GM19395 (cell line): Measurements from ENCODE around the gene RGS19.

Experiments
- ATAC-seq: cut with Tn5 transposase; IDR thresholded peaks from one replicate; pipeline ENCODE4 v1.9.1; 2021; ENCODE audit warnings: mild to moderate bottlenecking, moderate library complexity; ENCODE audit not compliant: unreplicated experiment

Gene RGS19

GRCh38 chr20:64037498-64038213 lies 41.7 kb downstream of the RGS19 start:
- ATAC-seq, result no peak

GRCh38 chr20:64037199-64037497 lies 42.2 kb downstream of the RGS19 start:
- no peak for ATAC-seq

- ATAC-seq, result no peak
These were observed 42.7 kb downstream of the RGS19 start for GRCh38 chr20:64036346-64037198.

GRCh38 chr20:64035933-64036345 lies 43.4 kb downstream of the RGS19 start, which contains the start of gene C20orf204:
C20orf204 (plus strand) TSS chr20:64036182; CDS start chr20:64036324, 142 bp downstream.
- ATAC-seq, result no peak

- ATAC-seq, result no peak
These were observed 44.0 kb downstream of the RGS19 start for GRCh38 chr20:64035066-64035932.

- ATAC-seq, result no peak
These were observed 45.3 kb downstream of the RGS19 start for GRCh38 chr20:64033981-64034493.

GRCh38 chr20:64032706-64033624 lies 46.4 kb downstream of the RGS19 start:
- ATAC-seq, result no peak

- no peak for ATAC-seq
These were observed 47.5 kb downstream of the RGS19 start for GRCh38 chr20:64031822-64032314.

GRCh38 chr20:64030371-64031134 lies 48.8 kb downstream of the RGS19 start:
- ATAC-seq, result no peak

GRCh38 chr20:64029293-64030117 lies 49.8 kb downstream of the RGS19 start:
- no peak for ATAC-seq

GRCh38 chr20:64027981-64028685 lies 51.2 kb downstream of the RGS19 start:
- no peak for ATAC-seq

GRCh38 chr20:64025826-64026412 lies 53.4 kb downstream of the RGS19 start:
- no peak for ATAC-seq

GRCh38 chr20:64025101-64025825 lies 54.1 kb downstream of the RGS19 start:
- no peak for ATAC-seq

- ATAC-seq, result no peak
These were observed 55.0 kb downstream of the RGS19 start for GRCh38 chr20:64024141-64024990.

- no peak for ATAC-seq
These were observed 55.8 kb downstream of the RGS19 start for GRCh38 chr20:64023361-64024140.
